NCI-H2196 treated with DMSO at 0.1 percent for 48 hours (cell line): ENCODE data around the gene CCL23.

Experiments
- DNase-seq: peaks from one replicate; lab custom pipeline; 2025; ENCODE audit not compliant: unreplicated experiment; lab: John Stamatoyannopoulos, UW

CCL23 gene

DNA sequence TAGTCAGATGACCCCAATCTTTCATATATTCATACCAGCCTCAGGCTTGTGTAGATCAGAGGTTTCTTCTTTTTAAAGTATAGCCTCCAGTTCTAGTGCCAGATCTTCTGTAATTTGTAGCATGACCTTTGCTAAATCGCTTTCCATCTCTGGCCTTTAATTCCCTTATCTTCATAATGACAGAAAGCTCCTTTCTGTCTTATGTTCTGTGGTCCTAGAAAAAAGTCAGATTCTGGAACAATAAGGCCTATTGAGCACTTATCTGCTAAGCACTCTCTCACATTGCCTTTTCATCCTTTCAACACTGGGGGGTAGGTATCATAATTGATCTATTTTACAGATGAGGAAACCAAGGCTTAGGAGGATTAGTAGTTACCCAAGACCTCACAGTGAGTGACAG lies 45.7 kb downstream of the CCL23 start:
- DNase-seq = no peak

DNA sequence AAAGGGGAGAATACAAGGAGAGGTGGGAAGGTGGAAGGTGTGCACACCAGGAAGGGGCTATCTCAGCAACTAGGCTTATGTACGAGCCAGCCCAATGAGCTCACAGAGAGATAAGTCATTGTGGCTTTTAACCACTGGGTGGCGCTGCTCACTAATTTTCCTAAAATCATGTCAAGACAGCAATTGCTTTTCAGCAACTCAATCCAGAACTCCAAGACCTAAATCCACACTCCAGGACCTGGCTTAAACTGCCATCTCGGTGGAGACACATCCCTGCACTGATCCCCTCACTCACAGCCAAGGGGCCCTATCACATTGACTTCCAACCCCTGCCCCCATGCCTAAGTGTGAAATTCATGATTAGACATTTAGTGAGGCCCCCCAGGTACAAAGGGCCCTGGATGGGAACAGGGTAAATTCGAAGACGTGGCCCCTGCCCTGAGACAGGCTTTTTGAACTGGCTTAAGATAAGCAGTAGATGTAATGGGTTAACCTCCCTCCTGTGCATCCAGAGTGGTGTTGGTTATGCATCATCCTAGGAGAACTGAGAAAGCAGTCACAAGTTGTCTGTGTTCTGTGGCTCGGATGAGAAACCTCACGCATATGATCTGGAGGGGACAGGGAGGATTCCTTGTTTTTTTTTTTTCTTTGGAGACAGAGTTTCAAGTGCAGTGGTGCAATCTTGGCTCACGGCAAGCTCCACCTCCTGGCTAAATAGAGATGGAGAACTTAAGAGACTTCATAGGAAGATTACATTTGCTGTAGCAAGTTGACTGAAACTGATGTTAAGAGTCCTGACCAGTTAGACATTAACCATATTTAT lies 48.0 kb downstream of the CCL23 start:
- DNase-seq = peak; percentile 13

DNA sequence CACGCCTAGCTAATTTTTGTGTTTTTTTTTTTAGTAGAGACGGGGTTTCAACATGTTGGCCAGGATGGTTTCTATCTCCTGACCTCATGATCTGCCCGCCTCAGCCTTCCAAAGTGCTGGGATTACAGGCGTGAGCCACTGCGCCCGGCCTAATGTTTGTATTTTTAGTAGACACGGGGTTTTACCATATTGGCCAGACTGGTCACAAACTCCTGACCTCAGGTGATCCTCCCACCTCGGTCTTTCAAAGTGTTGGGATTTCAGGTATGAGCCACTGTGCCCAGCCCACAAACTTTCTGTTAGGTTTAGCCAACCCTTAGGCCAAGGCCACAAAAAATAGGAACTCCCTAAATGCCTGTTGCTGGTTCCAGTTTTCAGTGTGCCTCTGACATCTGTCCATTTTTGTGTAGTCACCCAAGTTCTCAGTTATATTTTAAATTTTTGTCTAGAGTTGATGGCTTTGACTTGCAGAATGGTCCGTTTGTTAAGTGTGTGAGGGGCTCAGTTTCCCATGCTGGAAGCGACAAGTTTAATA lies 49.2 kb downstream of the CCL23 start:
- DNase-seq = no peak

DNA sequence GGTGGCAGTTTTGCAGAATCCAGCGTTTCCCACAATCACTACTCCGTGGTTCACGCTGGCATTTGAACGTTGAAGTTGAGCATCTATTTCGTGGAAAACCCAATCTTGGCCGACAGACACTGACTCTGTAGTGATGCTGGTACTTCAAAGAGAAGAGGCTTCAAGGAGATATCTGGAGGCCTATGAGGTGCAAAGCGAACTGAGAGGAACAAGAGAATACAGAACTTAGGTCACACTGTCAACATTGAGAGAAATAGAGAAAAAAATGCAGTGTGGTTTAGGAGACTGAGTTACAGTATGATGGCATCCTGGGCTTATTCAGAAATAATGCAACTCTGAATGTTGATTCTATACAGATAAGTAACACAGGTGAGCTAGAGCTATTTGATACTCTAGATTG lies 52.5 kb downstream of the CCL23 start:
- no peak for DNase-seq

DNA sequence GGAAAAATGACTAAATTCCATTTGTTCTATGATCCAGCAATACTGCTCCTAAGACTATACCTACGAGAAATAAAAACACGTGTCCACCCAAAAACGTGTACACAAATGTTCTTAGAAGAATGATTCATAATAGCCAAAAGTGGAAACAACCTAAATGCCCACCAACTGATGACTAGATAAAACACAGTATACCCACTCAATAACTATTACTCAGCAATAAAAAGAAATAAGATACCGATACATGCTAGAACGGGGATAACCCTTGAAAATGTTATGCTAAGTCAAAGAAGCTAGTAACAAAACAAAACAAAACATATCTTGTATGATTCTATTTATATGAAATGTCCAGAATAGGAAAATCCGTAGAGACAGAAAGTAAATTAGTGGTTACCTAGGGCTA lies 54.1 kb downstream of the CCL23 start:
- no peak for DNase-seq
